HL-60 (cell line): ENCODE results near the gene BRME1.

Experiments
- CTCF ChIP-seq: IDR thresholded peaks from one replicate; pipeline ENCODE4 v1.5.1; 2011; ENCODE audit warnings: low read length, control low read depth, inconsistent platforms; ENCODE audit not compliant: insufficient read depth
- GABPA ChIP-seq: IDR thresholded peaks from 2 replicates; pipeline ENCODE4 v1.6.1; 2012; ENCODE audit warnings: low read depth

GRCh38 chr19:13906910-13907309, 993 bp upstream of the BRME1 start:
- no peak for TF ChIP-seq GABPA
- TF ChIP-seq CTCF = no peak
